GM12872 (cell line): ENCODE results near the gene TAPBPL.

Source experiments
- TF ChIP-seq, protein P1 (sequence below): IDR thresholded peaks from 3 replicates; pipeline ENCODE4 v1.5.1; 2011; ENCODE audit warnings: low read depth, mild to moderate bottlenecking, low read length, moderate library complexity; ENCODE audit not compliant: insufficient read depth

The TAPBPL gene

DNA sequence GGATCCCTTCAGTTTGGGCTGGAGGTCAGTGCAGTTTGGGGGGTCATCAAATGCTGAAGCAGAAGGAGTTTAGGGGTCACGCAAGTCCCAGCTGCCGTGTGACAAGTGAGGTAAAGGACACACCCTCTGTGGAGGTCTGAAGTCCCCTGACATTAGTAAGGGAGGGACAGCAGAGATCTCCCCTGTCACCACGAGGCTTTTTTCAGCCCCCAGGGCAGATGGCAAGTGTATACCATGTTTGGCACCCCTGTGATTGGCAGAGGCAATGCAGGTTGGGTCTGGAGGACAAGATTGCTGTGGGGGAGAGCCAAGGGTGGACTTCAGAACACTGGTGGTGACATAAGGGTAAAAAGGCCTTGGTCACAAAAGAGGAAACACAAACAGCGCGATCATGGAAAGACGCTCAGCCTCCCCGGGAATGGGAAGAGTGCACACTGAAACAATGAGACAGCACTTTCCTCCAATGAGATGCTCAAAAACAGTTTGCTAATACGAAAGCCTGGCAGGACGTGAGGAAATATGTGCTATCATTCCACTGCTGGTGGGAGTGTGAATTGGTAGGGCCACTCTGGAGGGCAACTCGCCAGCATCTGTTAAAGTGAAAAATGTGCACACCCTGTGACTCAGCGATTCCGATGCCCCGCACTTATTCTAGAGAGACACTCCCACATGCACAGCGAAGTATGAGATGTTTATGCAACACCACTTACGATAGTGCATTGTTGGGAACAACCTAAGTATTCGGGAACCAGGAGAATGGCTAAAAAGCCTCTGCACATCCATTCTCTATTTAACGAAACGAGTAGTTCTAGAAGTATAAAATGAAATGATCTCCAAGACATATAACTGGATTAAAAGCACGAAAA is 21.5 kb upstream of the TAPBPL start:
- TF ChIP-seq, protein P1, sequence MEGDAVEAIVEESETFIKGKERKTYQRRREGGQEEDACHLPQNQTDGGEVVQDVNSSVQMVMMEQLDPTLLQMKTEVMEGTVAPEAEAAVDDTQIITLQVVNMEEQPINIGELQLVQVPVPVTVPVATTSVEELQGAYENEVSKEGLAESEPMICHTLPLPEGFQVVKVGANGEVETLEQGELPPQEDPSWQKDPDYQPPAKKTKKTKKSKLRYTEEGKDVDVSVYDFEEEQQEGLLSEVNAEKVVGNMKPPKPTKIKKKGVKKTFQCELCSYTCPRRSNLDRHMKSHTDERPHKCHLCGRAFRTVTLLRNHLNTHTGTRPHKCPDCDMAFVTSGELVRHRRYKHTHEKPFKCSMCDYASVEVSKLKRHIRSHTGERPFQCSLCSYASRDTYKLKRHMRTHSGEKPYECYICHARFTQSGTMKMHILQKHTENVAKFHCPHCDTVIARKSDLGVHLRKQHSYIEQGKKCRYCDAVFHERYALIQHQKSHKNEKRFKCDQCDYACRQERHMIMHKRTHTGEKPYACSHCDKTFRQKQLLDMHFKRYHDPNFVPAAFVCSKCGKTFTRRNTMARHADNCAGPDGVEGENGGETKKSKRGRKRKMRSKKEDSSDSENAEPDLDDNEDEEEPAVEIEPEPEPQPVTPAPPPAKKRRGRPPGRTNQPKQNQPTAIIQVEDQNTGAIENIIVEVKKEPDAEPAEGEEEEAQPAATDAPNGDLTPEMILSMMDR = no peak

DNA sequence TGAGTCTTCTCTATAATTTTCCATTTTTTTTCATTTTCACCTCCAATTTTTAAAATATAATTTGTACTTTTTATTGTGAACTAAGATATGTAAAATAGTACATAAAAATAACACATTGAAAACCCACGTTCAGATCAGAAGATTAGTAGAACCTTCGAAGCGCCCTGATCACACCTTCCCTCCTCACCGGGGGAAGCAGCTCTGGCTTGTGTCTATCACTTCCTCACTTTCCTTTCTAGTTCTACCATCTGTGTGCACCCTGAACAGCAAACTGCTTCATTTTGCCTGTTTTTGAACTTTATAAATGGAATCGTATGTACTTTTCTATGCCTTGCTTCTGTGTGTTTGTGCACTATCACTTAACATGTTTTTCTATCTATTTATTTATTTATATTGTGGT is 18.9 kb upstream of the TAPBPL start:
- TF ChIP-seq, protein P1 = no peak

DNA sequence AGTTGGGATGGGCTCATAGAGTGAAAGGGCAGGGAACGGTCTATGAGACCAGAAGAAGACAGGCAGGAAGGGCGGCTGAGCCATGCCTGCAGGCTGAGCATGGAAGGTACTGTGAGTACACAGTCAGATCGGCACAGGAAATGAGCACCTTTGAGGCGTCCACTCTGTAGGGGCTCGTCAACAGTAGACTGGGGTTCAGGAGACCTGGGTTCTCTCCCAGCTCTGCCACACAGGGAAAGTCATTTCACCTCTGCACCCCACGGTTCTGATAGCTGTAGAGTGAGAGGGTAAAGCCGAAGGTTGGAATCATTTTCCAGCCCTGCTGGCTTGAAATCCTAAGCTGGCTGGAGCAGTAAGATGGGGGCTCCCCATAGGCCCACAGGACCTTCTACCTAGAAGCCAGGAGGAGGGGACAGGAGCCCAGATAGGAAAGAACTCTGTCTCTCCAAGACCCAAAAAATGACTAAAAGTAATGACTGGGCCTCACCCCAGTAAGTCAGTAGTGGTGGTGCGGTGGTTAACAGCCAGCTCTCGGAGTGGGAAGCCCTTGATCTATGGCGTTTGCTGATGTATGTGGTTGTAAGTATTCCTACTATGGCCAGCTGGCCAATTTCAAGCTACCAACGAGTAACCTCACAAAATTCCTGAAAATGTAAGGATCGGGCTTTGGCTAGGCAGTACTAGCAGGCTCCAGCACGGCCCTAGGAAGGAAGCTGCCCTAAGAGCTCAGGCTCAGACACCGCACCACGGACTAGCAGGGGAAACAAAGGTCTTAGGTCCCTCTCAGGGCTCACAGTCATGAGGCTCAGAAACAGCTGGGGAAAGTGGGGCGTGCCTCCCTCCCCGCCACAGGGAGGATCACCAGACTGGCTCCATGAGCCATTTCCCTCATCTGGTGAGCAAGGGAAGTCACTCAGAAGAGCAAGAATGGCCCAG is 17.4 kb upstream of the TAPBPL start:
- TF ChIP-seq, protein P1 = no peak

DNA sequence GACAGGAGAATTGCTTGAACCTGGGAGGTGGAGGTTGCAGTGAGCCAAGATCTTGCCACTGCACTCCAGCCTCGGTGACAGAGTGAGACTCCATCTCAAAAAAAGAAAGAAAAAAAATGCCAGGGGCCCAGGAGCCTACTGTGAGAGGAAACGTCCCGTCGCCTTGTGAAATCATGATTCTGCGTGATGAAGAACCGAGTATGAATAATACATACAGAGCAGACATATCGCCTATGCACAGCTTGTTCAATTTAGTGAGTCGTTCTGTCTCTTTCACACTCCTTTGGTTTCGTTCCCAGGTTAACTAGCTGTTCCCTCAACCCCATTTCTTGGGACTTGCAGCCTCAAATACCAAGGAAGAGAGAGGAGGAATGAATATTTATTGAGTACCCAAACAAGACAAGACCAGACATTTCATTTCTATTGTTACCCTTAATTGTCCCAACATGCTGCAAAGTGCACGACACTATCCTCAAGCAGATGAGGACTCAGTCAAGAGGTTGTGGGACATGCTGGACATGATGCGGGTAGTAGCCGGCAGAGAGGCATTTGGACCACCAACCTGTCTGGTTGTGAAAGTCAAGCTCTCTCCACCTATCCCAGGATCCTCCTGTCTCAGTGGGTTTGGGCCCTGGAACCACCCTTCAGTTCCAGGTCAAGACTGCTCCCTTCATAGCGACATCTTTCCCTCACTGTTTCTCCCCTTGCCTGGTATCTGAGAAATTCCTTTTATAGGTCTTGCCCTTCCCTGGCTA is 15.7 kb upstream of the TAPBPL start:
- TF ChIP-seq, protein P1 = no peak

DNA sequence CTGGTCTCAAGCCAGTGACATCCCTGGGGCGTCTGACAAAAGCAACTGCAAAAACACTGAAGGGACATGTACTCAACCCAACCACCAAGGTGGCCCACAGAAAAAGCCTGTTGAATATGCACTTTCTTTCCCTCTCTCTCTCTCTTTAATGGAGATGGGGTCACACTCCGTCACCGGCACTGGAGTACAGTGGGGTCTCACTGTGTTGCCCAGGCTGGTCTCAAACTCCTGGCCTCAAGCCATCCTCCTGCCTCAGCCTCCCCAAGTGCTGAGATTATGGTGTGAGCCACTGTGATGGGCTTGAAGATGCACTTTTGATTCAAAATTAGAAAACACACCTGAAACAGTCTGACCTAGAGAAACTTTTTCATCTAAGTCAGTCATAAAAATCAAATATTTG is 14.3 kb upstream of the TAPBPL start:
- TF ChIP-seq, protein P1 = no peak

DNA sequence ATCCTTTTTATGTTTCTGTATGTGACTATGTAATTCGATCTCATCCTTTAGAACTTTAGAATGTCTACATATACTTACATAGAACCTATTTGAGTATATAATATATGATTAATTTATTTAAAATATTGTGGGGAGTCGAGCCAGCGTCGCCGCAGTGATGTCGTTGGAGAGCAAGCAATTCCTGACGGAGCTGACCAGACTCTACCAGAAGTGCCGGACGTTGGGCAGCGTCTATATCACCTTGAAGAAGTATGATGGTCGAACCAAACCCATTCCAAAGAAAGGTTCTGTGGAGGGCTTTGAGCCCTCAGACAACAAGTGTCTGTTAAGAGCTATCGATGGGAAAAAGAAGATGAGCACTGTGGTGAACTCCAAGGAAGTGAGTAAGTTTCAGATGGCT is 13.5 kb upstream of the TAPBPL start:
- TF ChIP-seq, protein P1 = no peak
